ENCODE results near the gene APRT. TPM values are rescaled to one million over a fixed set of nuclear protein-coding genes. Genes with fewer than 3 reads are reported as not detected.

The APRT gene
- total RNA-seq, 1 donor from 2014 or later, result 198 TPM

DNA sequence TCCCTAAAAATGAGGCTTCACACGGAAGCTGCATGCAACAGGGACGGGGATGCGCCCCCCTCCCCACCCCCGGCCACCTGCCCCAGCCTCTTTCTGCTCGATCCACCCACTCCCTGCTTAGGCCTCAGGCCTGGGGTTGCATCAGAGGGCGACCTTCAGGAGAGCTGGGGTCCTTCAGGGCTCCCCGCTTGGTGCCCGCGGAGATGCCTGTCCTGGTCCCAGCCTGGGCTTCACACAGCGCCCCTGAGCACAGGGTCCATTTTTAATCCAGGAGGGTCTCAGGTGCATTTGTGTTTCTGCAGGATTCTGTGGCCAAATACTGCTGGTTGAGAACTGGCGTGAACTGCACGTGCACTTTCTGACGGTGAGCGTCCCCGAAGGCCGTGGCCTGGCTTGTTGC is 7.4 kb upstream of the APRT start:
- H3K27ac Mint-ChIP-seq, result no peak overlapping the region
- H3K36me3 Mint-ChIP-seq (ENCODE audit: low read depth), result peaks cover 7% of the 10 kb centered on the region
- TF ChIP-seq, protein P1, sequence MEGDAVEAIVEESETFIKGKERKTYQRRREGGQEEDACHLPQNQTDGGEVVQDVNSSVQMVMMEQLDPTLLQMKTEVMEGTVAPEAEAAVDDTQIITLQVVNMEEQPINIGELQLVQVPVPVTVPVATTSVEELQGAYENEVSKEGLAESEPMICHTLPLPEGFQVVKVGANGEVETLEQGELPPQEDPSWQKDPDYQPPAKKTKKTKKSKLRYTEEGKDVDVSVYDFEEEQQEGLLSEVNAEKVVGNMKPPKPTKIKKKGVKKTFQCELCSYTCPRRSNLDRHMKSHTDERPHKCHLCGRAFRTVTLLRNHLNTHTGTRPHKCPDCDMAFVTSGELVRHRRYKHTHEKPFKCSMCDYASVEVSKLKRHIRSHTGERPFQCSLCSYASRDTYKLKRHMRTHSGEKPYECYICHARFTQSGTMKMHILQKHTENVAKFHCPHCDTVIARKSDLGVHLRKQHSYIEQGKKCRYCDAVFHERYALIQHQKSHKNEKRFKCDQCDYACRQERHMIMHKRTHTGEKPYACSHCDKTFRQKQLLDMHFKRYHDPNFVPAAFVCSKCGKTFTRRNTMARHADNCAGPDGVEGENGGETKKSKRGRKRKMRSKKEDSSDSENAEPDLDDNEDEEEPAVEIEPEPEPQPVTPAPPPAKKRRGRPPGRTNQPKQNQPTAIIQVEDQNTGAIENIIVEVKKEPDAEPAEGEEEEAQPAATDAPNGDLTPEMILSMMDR (IDR thresholded peaks at IDR 0.05), result no peak
- no peaks in the 10 kb centered on the region for H3K4me1 Mint-ChIP-seq
- no peak overlapping the region for H3K4me3 Mint-ChIP-seq
- no peaks in the 10 kb centered on the region for H3K9me3 Mint-ChIP-seq
- ATAC-seq (ENCODE audit: low read depth), result no peak
- POLR2A ChIA-PET, result no interaction called here
- intact Hi-C loops (cut with micrococcal nuclease), result loop anchor here (10.0 kb wide), 1 partner anchor 686 kb away; the partner anchor contains the start of gene SPG7
- CTCF ChIA-PET, result interaction anchor here (3.9 kb wide), 1 partner anchor 38 kb away, joined by 11 read pairs; the partner anchor contains the start of genes GALNS and TRAPPC2L
- H3K27me3 Mint-ChIP-seq, result no peaks in the 10 kb centered on the region
- no peak for DNase-seq

- peaks cover 4% of the 10 kb centered on the region for H3K36me3 Mint-ChIP-seq (ENCODE audit: low read depth)
- no peak overlapping the region for H3K27ac Mint-ChIP-seq
- CTCF ChIA-PET, result interaction anchor here (3.9 kb wide), 1 partner anchor 39 kb away, joined by 11 read pairs; the partner anchor contains the start of genes GALNS and TRAPPC2L
- intact Hi-C loops (cut with micrococcal nuclease), result loop anchor here (10.0 kb wide), 1 partner anchor 686 kb away; the partner anchor contains the start of gene SPG7
- TF ChIP-seq, protein P1 (IDR thresholded peaks at IDR 0.05), result no peak
- H3K4me3 Mint-ChIP-seq, result no peak overlapping the region
- ATAC-seq (ENCODE audit: low read depth) (no peak), DNase-seq (no peak)
- POLR2A ChIA-PET, result no interaction called here
- H3K4me1 Mint-ChIP-seq, result no peaks in the 10 kb centered on the region
- H3K9me3 Mint-ChIP-seq, result no peaks in the 10 kb centered on the region
- no peaks in the 10 kb centered on the region for H3K27me3 Mint-ChIP-seq
Observed at GRCh38 chr16:88818575-88818874, 6.8 kb upstream of the APRT start.

- ChIA-PET CTCF (interaction anchor here (3.9 kb wide), 1 partner anchor 39 kb away, joined by 11 read pairs; the partner anchor contains the start of genes GALNS and TRAPPC2L), POLR2A (no interaction called here)
- Mint-ChIP-seq H3K27ac (no peak overlapping the region), H3K4me3 (no peak overlapping the region), H3K27me3 (no peaks in the 10 kb centered on the region), H3K9me3 (no peaks in the 10 kb centered on the region), H3K4me1 (no peaks in the 10 kb centered on the region), H3K36me3 (ENCODE audit: low read depth) (peaks cover 4% of the 10 kb centered on the region)
- intact Hi-C loops (cut with micrococcal nuclease), result loop anchor here (2.0 to 10.0 kb wide), 2 partner anchors 123 to 687 kb away; partner anchors contain the start of gene SPG7
- TF ChIP-seq, protein P1 (IDR thresholded peaks at IDR 0.05), result no peak
- ATAC-seq (ENCODE audit: low read depth) (no peak), DNase-seq (no peak)
Observed at GRCh38 chr16:88817785-88818574, 6.3 kb upstream of the APRT start.

DNA sequence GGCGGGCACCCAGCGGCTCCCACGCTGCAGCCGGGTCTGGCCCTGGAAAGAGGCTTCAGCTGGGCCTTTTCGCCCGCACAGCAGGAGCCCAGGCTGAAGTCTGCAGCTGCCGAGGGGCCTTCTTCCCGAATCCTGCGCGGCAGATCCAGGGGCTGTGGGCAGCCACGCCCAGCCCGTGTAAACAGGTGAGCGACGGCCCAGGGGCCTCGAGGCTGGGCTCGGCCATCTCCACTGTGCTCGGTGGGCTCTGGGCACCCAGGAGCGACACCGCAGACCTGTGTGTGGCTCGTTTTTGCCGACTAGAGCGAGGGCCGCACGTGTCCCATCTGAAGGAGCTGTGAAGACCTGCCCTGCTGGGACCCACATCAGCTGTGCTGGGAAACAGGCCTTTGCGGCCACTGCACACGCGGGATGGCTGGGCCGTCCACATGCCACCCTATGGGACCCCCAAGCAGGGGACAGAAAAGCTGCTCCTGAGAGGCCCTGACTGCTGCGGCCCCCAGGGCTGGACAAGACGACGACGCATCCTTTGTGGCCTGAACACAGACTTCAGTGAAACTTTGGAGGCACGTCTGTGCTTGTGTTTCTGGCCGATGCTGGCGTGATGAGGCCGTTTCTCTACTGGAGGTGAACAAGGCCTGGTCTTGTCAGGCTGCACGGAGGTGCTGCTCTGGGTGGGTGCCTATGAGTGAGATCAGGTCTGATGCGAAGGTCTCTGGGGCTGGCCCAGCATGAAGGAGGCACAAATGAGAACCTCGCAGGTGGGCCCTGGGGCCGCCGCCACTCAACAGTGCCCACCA is 5.2 kb upstream of the APRT start:
- ChIA-PET POLR2A (no interaction called here), CTCF (interaction anchor here (2.5 to 3.9 kb wide), 2 partner anchors 40 to 350 kb away, joined by 10 to 11 read pairs; partner anchors contain the start of genes GALNS and TRAPPC2L)
- Mint-ChIP-seq H3K36me3 (ENCODE audit: low read depth) (no peaks in the 10 kb centered on the region), H3K9me3 (no peaks in the 10 kb centered on the region), H3K27ac (no peak overlapping the region), H3K4me3 (no peak overlapping the region), H3K4me1 (peaks cover 4% of the 10 kb centered on the region), H3K27me3 (no peaks in the 10 kb centered on the region)
- no peak for ATAC-seq (ENCODE audit: low read depth)
- no peak for DNase-seq
- TF ChIP-seq, protein P1 (IDR thresholded peaks at IDR 0.05), result no peak
- intact Hi-C loops (cut with micrococcal nuclease), result loop anchor here (1.0 to 10.0 kb wide), 5 partner anchors 40 to 688 kb away; partner anchors contain the start of genes SPG7 and TRAPPC2L

All from activated B cell treated with CpG ODN at 0.5 μM for 24 hours (primary cell).